ENCODE measurements around the gene BACE2. TPM values are rescaled to one million over a fixed set of nuclear protein-coding genes. Genes with fewer than 3 reads are reported as not detected.

The BACE2 gene
- total and polyA plus RNA-seq, 2 donors (not counting 3 experiments of a cell fraction or from before 2014, with no cell fraction given): 113 to 184 TPM

DNA sequence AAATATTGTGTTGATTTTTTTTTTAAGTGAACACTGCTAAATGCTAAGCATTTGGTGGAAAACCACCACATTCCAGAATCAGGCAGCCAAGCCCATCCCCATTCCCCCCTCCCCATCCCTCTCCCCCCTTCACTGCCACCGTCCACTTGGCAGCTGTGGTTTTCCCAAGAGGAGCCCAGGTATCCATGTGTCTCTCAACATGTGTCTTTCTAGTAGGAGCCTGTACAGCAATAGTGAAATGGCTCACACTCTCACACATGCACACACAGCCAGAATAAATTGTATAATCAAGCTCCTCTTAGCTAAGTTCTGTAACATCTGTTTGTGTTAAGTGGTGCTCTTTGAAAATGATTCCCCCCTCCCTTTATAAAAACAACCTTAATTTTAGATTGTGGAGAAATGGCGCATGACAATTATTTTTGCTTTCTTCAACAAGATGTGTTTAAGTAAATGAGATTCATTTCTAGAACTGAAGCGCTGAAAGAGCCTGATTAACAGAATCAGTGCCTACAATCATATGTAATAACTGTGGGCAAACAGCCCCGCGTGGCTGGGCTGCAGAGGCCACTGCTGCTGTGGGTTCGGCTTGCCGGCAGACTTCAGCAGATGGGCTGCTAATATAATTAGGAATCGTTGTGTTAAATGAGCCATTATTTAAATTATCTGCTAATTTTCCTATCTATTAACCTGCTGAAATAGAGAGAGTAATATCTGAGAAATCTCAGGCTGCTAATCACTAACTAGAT, 43.3 kb downstream of the BACE2 start:
- ChIA-PET CTCF (no interaction called here), POLR2A (no interaction called here)
- TF ChIP-seq, protein P1, sequence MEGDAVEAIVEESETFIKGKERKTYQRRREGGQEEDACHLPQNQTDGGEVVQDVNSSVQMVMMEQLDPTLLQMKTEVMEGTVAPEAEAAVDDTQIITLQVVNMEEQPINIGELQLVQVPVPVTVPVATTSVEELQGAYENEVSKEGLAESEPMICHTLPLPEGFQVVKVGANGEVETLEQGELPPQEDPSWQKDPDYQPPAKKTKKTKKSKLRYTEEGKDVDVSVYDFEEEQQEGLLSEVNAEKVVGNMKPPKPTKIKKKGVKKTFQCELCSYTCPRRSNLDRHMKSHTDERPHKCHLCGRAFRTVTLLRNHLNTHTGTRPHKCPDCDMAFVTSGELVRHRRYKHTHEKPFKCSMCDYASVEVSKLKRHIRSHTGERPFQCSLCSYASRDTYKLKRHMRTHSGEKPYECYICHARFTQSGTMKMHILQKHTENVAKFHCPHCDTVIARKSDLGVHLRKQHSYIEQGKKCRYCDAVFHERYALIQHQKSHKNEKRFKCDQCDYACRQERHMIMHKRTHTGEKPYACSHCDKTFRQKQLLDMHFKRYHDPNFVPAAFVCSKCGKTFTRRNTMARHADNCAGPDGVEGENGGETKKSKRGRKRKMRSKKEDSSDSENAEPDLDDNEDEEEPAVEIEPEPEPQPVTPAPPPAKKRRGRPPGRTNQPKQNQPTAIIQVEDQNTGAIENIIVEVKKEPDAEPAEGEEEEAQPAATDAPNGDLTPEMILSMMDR (IDR thresholded peaks at IDR 0.05; ENCODE audit: extremely low read depth in 1 of 2, insufficient read depth in 1 of 2, low read depth in 1 of 2, low read length in 2 of 2): no peak
- TF ChIP-seq POLR2AphosphoS5 (IDR thresholded peaks at IDR 0.05; ENCODE audit: insufficient read depth, low read depth, low read length): no peak
- no peak for TF ChIP-seq EZH2 (IDR thresholded peaks at IDR 0.05; ENCODE audit: borderline replicate concordance, low read depth, low read length, severe bottlenecking)
- no peak for TF ChIP-seq MYC (IDR thresholded peaks at IDR 0.05; ENCODE audit: low read depth, low read length)
- TF ChIP-seq, protein P2, sequence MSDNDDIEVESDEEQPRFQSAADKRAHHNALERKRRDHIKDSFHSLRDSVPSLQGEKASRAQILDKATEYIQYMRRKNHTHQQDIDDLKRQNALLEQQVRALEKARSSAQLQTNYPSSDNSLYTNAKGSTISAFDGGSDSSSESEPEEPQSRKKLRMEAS (IDR thresholded peaks at IDR 0.05; ENCODE audit: insufficient read depth, insufficient read length): no peak
- TF ChIP-seq FOS (IDR thresholded peaks at IDR 0.05; ENCODE audit: borderline replicate concordance, insufficient read depth, low read length): no peak
- TF ChIP-seq GATA2 (IDR thresholded peaks at IDR 0.05; ENCODE audit: insufficient read depth, insufficient read length, low read depth, low read length): no peak
- no peak for TF ChIP-seq POLR2A (IDR thresholded peaks at IDR 0.05; ENCODE audit: low read depth, low read length)
- no peak for TF ChIP-seq JUN (IDR thresholded peaks at IDR 0.05; ENCODE audit: borderline replicate concordance, insufficient read depth, insufficient read length, low read depth)
- no peaks in the 10 kb centered on the region for H3K27me3 ChIP-seq (ENCODE audit: control insufficient read depth in 2 of 2, insufficient read depth in 2 of 2, low read length in 2 of 2)
- H3K4me3 ChIP-seq (replicated peaks in 1 of 3; ENCODE audit: insufficient read depth in 1 of 3, low read depth in 1 of 3, low read length in 3 of 3): no peak overlapping the region
- no peak for FAIRE-seq
- no peak for DNase-seq (ENCODE audit: low read depth, low spot score)
- BruUV-seq (replicated peaks): no TSS peak
- no peaks in the 10 kb centered on the region for H3K79me2 ChIP-seq (ENCODE audit: control insufficient read depth, insufficient read depth, low read length)
- no peak overlapping the region for H3K9ac ChIP-seq (replicated peaks; ENCODE audit: extremely low read depth, insufficient read depth, low read length)
- no peak overlapping the region for H3K27ac ChIP-seq (ENCODE audit: insufficient read depth, low read depth, low read length)
- H2AFZ ChIP-seq (ENCODE audit: low read depth, low read length): no peak overlapping the region
- H3K9me1 ChIP-seq (replicated peaks; ENCODE audit: control insufficient read depth, extremely low read depth, insufficient read depth, low read length): no peaks in the 10 kb centered on the region
- intact Hi-C loops (cut with micrococcal nuclease) (no loop called here), dilution Hi-C loops (cut with MboI; ENCODE audit: extremely low pct_ligation_motif_present, low sequenced_read_pairs) (no loop called here)
- H3K4me1 ChIP-seq (ENCODE audit: control insufficient read depth, extremely low read depth, insufficient read depth, low read length): peaks cover 2% of the 10 kb centered on the region
- no peaks in the 10 kb centered on the region for H3K36me3 ChIP-seq (ENCODE audit: control insufficient read depth in 2 of 2, extremely low read depth in 1 of 2, insufficient read depth in 2 of 2, low read length in 2 of 2)
- H3K9me3 ChIP-seq (replicated peaks; ENCODE audit: control insufficient read depth, insufficient read depth, low read length): no peaks in the 10 kb centered on the region
- H3K4me2 ChIP-seq (ENCODE audit: insufficient read depth, low read length): no peak overlapping the region
- no peaks in the 10 kb centered on the region for H4K20me1 ChIP-seq (replicated peaks; ENCODE audit: control insufficient read depth, extremely low read depth, insufficient read depth, low read length)
